Lower leg skin (tissue), 3 donors: ENCODE data around the gene CCDC28B.

Experiments used
- CTCF ChIP-seq, 3 donors: fragments of 450-650 bp; IDR thresholded peaks; one replicate each; pipeline ENCODE4 v1.5.1; 2016; ENCODE audit warnings: antibody characterized with exemption in 3 of 3, mild to moderate bottlenecking in 3 of 3, moderate library complexity in 2 of 3
- POLR2A ChIP-seq, 2 donors: fragments of 450-650 bp; IDR thresholded peaks; one replicate each; pipeline ENCODE4 v1.6.1; 2016 to 2017; ENCODE audit warnings: antibody characterized with exemption in 2 of 2, mild to moderate bottlenecking in 1 of 2, moderate library complexity in 1 of 2

- no peak for TF ChIP-seq CTCF (IDR thresholded peaks at IDR 0.05)
- TF ChIP-seq POLR2A (IDR thresholded peaks at IDR 0.05), result no peak
Observed at GRCh38 chr1:32192220-32192948, 8.0 kb upstream of the CCDC28B start.
